Measurements from ENCODE around the gene KANTR. TPM values are rescaled to one million over a fixed set of nuclear protein-coding genes. Genes with fewer than 3 reads are reported as not detected.

Gene KANTR
- total and polyA plus RNA-seq, 2 donors (not counting 3 experiments of a cell fraction or from before 2014, with no cell fraction given) = 3.1 to 9.8 TPM

DNA sequence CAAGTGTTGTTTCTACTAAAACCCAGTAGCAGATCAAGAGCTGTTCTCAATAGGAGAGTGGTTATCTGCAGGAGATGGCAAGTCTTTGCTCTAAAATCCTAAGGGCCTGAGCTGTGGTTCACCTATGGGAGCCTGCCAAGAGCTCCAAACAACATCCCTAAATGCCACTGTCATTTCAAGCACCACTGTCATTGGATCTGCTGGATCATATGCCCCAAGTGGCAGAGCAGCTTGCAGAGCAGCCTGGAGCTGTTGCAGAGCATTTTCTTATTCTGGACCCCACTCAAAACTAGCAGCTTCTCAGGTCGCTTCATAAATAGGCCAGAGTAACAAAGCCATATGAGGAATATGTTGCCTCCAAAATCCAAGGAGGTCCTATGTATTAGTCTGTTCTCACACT is 59.6 kb downstream of the KANTR start:
- DNase-seq (ENCODE audit: low read depth, low spot score) (no peak), FAIRE-seq (no peak)
- no peak overlapping the region for H3K4me3 ChIP-seq (replicated peaks in 1 of 3; ENCODE audit: insufficient read depth in 1 of 3, low read depth in 1 of 3, low read length in 3 of 3)
- ChIA-PET POLR2A (no interaction called here), CTCF (no interaction called here)
- BruUV-seq (replicated peaks) = no TSS peak
- intact Hi-C loops (cut with micrococcal nuclease) (no loop called here), dilution Hi-C loops (cut with MboI; ENCODE audit: extremely low pct_ligation_motif_present, low sequenced_read_pairs) (no loop called here)
- no peaks in the 10 kb centered on the region for H4K20me1 ChIP-seq (replicated peaks; ENCODE audit: control insufficient read depth, extremely low read depth, insufficient read depth, low read length)
- H3K9me3 ChIP-seq (replicated peaks; ENCODE audit: control insufficient read depth, insufficient read depth, low read length) = no peaks in the 10 kb centered on the region
- no peaks in the 10 kb centered on the region for H3K79me2 ChIP-seq (ENCODE audit: control insufficient read depth, insufficient read depth, low read length)
- H3K9ac ChIP-seq (replicated peaks; ENCODE audit: extremely low read depth, insufficient read depth, low read length) = no peak overlapping the region
- no peaks in the 10 kb centered on the region for H3K36me3 ChIP-seq (ENCODE audit: control insufficient read depth in 2 of 2, extremely low read depth in 1 of 2, insufficient read depth in 2 of 2, low read length in 2 of 2)
- no peak for TF ChIP-seq JUN (IDR thresholded peaks at IDR 0.05; ENCODE audit: borderline replicate concordance, insufficient read depth, insufficient read length, low read depth)
- no peak overlapping the region for H3K4me2 ChIP-seq (ENCODE audit: insufficient read depth, low read length)
- H3K4me1 ChIP-seq (ENCODE audit: control insufficient read depth, extremely low read depth, insufficient read depth, low read length) = no peaks in the 10 kb centered on the region
- H3K27ac ChIP-seq (ENCODE audit: insufficient read depth, low read depth, low read length) = no peak overlapping the region
- no peak overlapping the region for H2AFZ ChIP-seq (ENCODE audit: low read depth, low read length)
- H3K9me1 ChIP-seq (replicated peaks; ENCODE audit: control insufficient read depth, extremely low read depth, insufficient read depth, low read length) = no peaks in the 10 kb centered on the region
- H3K27me3 ChIP-seq (ENCODE audit: control insufficient read depth in 2 of 2, insufficient read depth in 2 of 2, low read length in 2 of 2) = no peaks in the 10 kb centered on the region

- dilution Hi-C loops (cut with MboI; ENCODE audit: extremely low pct_ligation_motif_present, low sequenced_read_pairs) = no loop called here
- H3K79me2 ChIP-seq (ENCODE audit: control insufficient read depth, insufficient read depth, low read length) = no peaks in the 10 kb centered on the region
- no peak overlapping the region for H3K4me2 ChIP-seq (ENCODE audit: insufficient read depth, low read length)
- no peak overlapping the region for H2AFZ ChIP-seq (ENCODE audit: low read depth, low read length)
- no peaks in the 10 kb centered on the region for H3K9me1 ChIP-seq (replicated peaks; ENCODE audit: control insufficient read depth, extremely low read depth, insufficient read depth, low read length)
- no peaks in the 10 kb centered on the region for H3K4me1 ChIP-seq (ENCODE audit: control insufficient read depth, extremely low read depth, insufficient read depth, low read length)
- H3K36me3 ChIP-seq (ENCODE audit: control insufficient read depth in 2 of 2, extremely low read depth in 1 of 2, insufficient read depth in 2 of 2, low read length in 2 of 2) = no peaks in the 10 kb centered on the region
- H4K20me1 ChIP-seq (replicated peaks; ENCODE audit: control insufficient read depth, extremely low read depth, insufficient read depth, low read length) = no peaks in the 10 kb centered on the region
- FAIRE-seq (no peak), DNase-seq (ENCODE audit: low read depth, low spot score) (no peak)
- BruUV-seq (replicated peaks) = no TSS peak
- H3K9me3 ChIP-seq (replicated peaks; ENCODE audit: control insufficient read depth, insufficient read depth, low read length) = no peaks in the 10 kb centered on the region
- H3K27ac ChIP-seq (ENCODE audit: insufficient read depth, low read depth, low read length) = no peak overlapping the region
- ChIA-PET POLR2A (no interaction called here), CTCF (no interaction called here)
- intact Hi-C loops (cut with micrococcal nuclease) = no loop called here
- H3K9ac ChIP-seq (replicated peaks; ENCODE audit: extremely low read depth, insufficient read depth, low read length) = no peak overlapping the region
- no peaks in the 10 kb centered on the region for H3K27me3 ChIP-seq (ENCODE audit: control insufficient read depth in 2 of 2, insufficient read depth in 2 of 2, low read length in 2 of 2)
- no peak overlapping the region for H3K4me3 ChIP-seq (replicated peaks in 1 of 3; ENCODE audit: insufficient read depth in 1 of 3, low read depth in 1 of 3, low read length in 3 of 3)
- TF ChIP-seq, protein P1, sequence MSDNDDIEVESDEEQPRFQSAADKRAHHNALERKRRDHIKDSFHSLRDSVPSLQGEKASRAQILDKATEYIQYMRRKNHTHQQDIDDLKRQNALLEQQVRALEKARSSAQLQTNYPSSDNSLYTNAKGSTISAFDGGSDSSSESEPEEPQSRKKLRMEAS (IDR thresholded peaks at IDR 0.05; ENCODE audit: insufficient read depth, insufficient read length) = no peak
- TF ChIP-seq MYC (IDR thresholded peaks at IDR 0.05; ENCODE audit: low read depth, low read length) (no peak), EZH2 (IDR thresholded peaks at IDR 0.05; ENCODE audit: borderline replicate concordance, low read depth, low read length, severe bottlenecking) (no peak), POLR2A (IDR thresholded peaks at IDR 0.05; ENCODE audit: low read depth, low read length) (no peak), POLR2AphosphoS5 (IDR thresholded peaks at IDR 0.05; ENCODE audit: insufficient read depth, low read depth, low read length) (no peak), JUN (IDR thresholded peaks at IDR 0.05; ENCODE audit: borderline replicate concordance, insufficient read depth, insufficient read length, low read depth) (no peak), FOS (IDR thresholded peaks at IDR 0.05; ENCODE audit: borderline replicate concordance, insufficient read depth, low read length) (no peak), GATA2 (IDR thresholded peaks at IDR 0.05; ENCODE audit: insufficient read depth, insufficient read length, low read depth, low read length) (no peak)
- TF ChIP-seq, protein P2, sequence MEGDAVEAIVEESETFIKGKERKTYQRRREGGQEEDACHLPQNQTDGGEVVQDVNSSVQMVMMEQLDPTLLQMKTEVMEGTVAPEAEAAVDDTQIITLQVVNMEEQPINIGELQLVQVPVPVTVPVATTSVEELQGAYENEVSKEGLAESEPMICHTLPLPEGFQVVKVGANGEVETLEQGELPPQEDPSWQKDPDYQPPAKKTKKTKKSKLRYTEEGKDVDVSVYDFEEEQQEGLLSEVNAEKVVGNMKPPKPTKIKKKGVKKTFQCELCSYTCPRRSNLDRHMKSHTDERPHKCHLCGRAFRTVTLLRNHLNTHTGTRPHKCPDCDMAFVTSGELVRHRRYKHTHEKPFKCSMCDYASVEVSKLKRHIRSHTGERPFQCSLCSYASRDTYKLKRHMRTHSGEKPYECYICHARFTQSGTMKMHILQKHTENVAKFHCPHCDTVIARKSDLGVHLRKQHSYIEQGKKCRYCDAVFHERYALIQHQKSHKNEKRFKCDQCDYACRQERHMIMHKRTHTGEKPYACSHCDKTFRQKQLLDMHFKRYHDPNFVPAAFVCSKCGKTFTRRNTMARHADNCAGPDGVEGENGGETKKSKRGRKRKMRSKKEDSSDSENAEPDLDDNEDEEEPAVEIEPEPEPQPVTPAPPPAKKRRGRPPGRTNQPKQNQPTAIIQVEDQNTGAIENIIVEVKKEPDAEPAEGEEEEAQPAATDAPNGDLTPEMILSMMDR (IDR thresholded peaks at IDR 0.05; ENCODE audit: extremely low read depth in 1 of 2, insufficient read depth in 1 of 2, low read depth in 1 of 2, low read length in 2 of 2) = no peak
These were observed 61.7 kb downstream of the KANTR start for GRCh38 chrX:53155512-53156206.
